HCT116 (cell line): Measurements from ENCODE around the gene TAL1. TPM values are rescaled to one million over a fixed set of nuclear protein-coding genes. Genes with fewer than 3 reads are reported as not detected.

ENCODE experiments used
- ATAC-seq: fragments of 200-7000 bp; cut with Tn5 transposase; 2 replicates; pipeline ENCODE4 v1.9.1; 2020; ENCODE audit warnings: mild to moderate bottlenecking, moderate library complexity
- BruUV-seq: library from RNA; stranded (reverse); fragments of 400-500 nt; replicated peaks from 2 replicates; lab custom pipeline; 2021; lab: Mats Ljungman, UMichigan
- CTCF ChIA-PET: fragments of 300-600 bp; sonication (Branson Sonifier 250); formaldehyde crosslinking; loops from one replicate; lab custom pipeline; 2021; ENCODE audit warnings: antibody characterized with exemption; lab: Charles Lee
- POLR2A ChIA-PET: fragments of 300-600, 350-600 bp; sonication (Branson Sonifier 250); formaldehyde crosslinking; loops from one replicate; lab custom pipeline; 2021; ENCODE audit warnings: antibody characterized with exemption; lab: Charles Lee
- RAD21 ChIA-PET, 2 experiments: fragments of 300-600 bp; sonication (Branson Sonifier 250); formaldehyde crosslinking; loops; one replicate each; lab custom pipeline; 2023; ENCODE audit warnings: low total read pairs in 2 of 2; ENCODE audit not compliant: uncharacterized antibody in 2 of 2, unreplicated experiment in 2 of 2, low non-redundant PET in 1 of 2; lab: Charles Lee
- DNase-seq: peaks from one replicate; pipeline ENCODE4 v3.0.0-alpha.2; 2010; ENCODE audit warnings: low read depth, low spot score
- H2AFZ ChIP-seq: fragments of 200-600 bp; shearing (Covaris generic), sonication (generic); 2 replicates; pipeline ENCODE4 v1.6.1; 2017; ENCODE audit warnings: low read depth, mixed run types, mixed read lengths, antibody characterized with exemption, low read length; ENCODE audit not compliant: poor library complexity, severe bottlenecking
- H3K27ac ChIP-seq: 2 replicates; pipeline ENCODE4 v1.5.1; 2012; ENCODE audit warnings: low read depth, low read length
- H3K27me3 ChIP-seq: fragments of 200-600 bp; sonication (generic); 2 replicates; pipeline ENCODE4 v1.6.1; 2016; ENCODE audit warnings: mixed run types, low read length, mixed read lengths; ENCODE audit not compliant: insufficient read depth
- H3K36me3 ChIP-seq, 2 experiments: fragments of 200-500 bp in 1 of 2; fragments of 200-600 bp in 1 of 2; sonication (Bioruptor generic) in 1 of 2; sonication (generic) in 1 of 2; 2 replicates each; pipeline versions ENCODE4 v1.5.1 to v1.6.1; 2014 to 2016; ENCODE audit warnings: low read length in 2 of 2, inconsistent platforms in 1 of 2, mixed read lengths in 1 of 2, mixed run types in 1 of 2; ENCODE audit not compliant: insufficient read depth in 2 of 2, control insufficient read depth in 1 of 2
- H3K4me1 ChIP-seq, 2 experiments: fragments of 200-600 bp in 1 of 2; sonication (generic) in 1 of 2; 2 replicates each; pipeline versions ENCODE4 v1.5.1 to v1.6.1; 2012 to 2017; ENCODE audit warnings: low read length in 2 of 2, inconsistent platforms in 1 of 2, mild to moderate bottlenecking in 1 of 2, mixed read lengths in 1 of 2, mixed run types in 1 of 2, moderate library complexity in 1 of 2; ENCODE audit not compliant: insufficient read depth in 2 of 2, control insufficient read depth in 1 of 2
- H3K4me2 ChIP-seq: fragments of 200-600 bp; sonication (generic); 2 replicates; pipeline ENCODE4 v1.6.1; 2017; ENCODE audit warnings: mixed run types, low read length, mixed read lengths
- H3K4me3 ChIP-seq, 2 experiments: fragments of 200-600 bp in 1 of 2; sonication (generic) in 1 of 2; replicated peaks in 1 of 2; 2 replicates each; pipeline ENCODE4 v1.5.1; 2011 to 2016; ENCODE audit warnings: low read length in 2 of 2, control low read depth in 1 of 2, low read depth in 1 of 2, mild to moderate bottlenecking in 1 of 2, mixed read lengths in 1 of 2, mixed run types in 1 of 2
- H3K79me2 ChIP-seq: fragments of 200-600 bp; sonication (generic); 2 replicates; pipeline ENCODE4 v1.6.1; 2017; ENCODE audit warnings: mild to moderate bottlenecking, mixed run types, low read length, moderate library complexity, mixed read lengths; ENCODE audit not compliant: insufficient read depth
- H3K9ac ChIP-seq: fragments of 200-600 bp; sonication (generic); 2 replicates; pipeline ENCODE4 v1.6.1; 2016; ENCODE audit warnings: low read length, mixed read lengths
- H3K9me2 ChIP-seq: fragments of 200-600 bp; sonication (generic), shearing (Covaris generic); 2 replicates; pipeline ENCODE4 v1.6.1; 2017; ENCODE audit warnings: mixed run types, mild to moderate bottlenecking, moderate library complexity; ENCODE audit not compliant: insufficient read depth
- H3K9me3 ChIP-seq, 2 experiments: fragments of 200-500 bp in 1 of 2; fragments of 200-600 bp in 1 of 2; sonication (Bioruptor generic) in 1 of 2; sonication (generic) in 1 of 2; 2 replicates each; pipeline ENCODE4 v1.6.1; 2014 to 2017; ENCODE audit warnings: low read length in 2 of 2, mixed read lengths in 2 of 2, inconsistent platforms in 1 of 2, low read depth in 1 of 2, mild to moderate bottlenecking in 1 of 2, mixed run types in 1 of 2, moderate library complexity in 1 of 2; ENCODE audit not compliant: control insufficient read depth in 1 of 2, insufficient read depth in 1 of 2
- H4K20me1 ChIP-seq: fragments of 200-600 bp; sonication (generic), shearing (Covaris generic); 2 replicates; pipeline ENCODE4 v1.6.1; 2017; ENCODE audit warnings: mixed run types, mild to moderate bottlenecking, moderate library complexity; ENCODE audit not compliant: insufficient read depth
- CBX3 ChIP-seq: IDR thresholded peaks from 2 replicates; pipeline ENCODE4 v1.6.1; 2012; ENCODE audit warnings: low read depth
- RAD21 ChIP-seq: IDR thresholded peaks from 2 replicates; pipeline ENCODE4 v1.6.1; 2012; ENCODE audit warnings: low read depth, mild to moderate bottlenecking
- SP1 ChIP-seq: IDR thresholded peaks from 2 replicates; pipeline ENCODE4 v1.6.1; 2012; ENCODE audit warnings: low read depth
- SRF ChIP-seq: IDR thresholded peaks from 2 replicates; pipeline ENCODE4 v1.6.1; 2012; ENCODE audit warnings: low read depth
- TCF7L2 ChIP-seq: IDR thresholded peaks from 2 replicates; pipeline ENCODE4 v1.7.0; 2011; ENCODE audit warnings: borderline replicate concordance, inconsistent platforms; ENCODE audit not compliant: insufficient read depth, insufficient read length; ENCODE audit errors: extremely low read depth
- ZBTB33 ChIP-seq: IDR thresholded peaks from 2 replicates; pipeline ENCODE4 v1.6.1; 2011; ENCODE audit warnings: mild to moderate bottlenecking, low read length, moderate library complexity; ENCODE audit not compliant: insufficient replicate concordance; ENCODE audit errors: extremely low read depth
- intact Hi-C: fragments of 100-400 bp; cut with micrococcal nuclease; formaldehyde crosslinking; loops from 2 replicates; pipeline ENCODE4 v1.10.0; 2022
- total RNA-seq: library from RNA; stranded (reverse); gene quantifications from one replicate; pipeline ENCODE4 v1.2.1, GENCODE V29; 2021; ENCODE audit not compliant: unreplicated experiment
- TF ChIP-seq, protein P1 (sequence below): IDR thresholded peaks from 2 replicates; pipeline ENCODE4 v1.6.1; 2012
- TF ChIP-seq, protein P2 (sequence below): IDR thresholded peaks from 2 replicates; pipeline ENCODE4 v1.6.1; 2012; ENCODE audit warnings: low read depth
- TF ChIP-seq, protein P3 (sequence below): IDR thresholded peaks from 2 replicates; pipeline ENCODE4 v1.6.1; 2012

Gene TAL1
- total RNA-seq, 1 experiment from 2014 or later: 0.05 TPM

DNA sequence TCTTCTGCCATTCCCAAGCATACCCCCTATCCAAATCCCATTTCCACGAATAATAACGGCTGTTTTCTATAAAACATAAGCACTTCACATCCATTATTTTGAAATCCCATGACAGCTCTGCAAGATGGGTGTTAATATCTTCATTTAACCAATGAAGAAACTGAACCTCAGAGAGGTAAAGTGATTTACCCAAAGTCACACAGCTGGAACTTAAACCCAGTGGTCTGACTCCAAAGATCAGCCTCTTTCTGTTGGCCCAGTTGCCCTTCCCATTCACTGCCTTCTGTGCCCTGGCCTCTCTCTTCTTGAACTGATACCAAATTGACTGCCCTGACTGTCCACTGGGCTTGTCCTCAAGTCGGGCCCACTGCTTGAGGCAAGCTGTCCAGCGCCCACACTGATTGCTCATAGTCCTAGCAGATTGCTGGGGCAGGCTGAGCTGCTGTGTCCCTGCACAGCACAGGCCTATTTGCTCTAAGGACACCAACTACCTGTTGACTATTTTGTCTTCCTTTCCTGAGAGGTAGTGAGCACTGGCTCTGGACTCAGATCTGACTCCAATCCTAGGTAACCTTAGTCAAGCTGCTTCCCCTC is 19.3 kb downstream of the TAL1 start (continued):
- TF ChIP-seq ZBTB33 (no peak), CBX3 (no peak), SP1 (no peak), TCF7L2 (no peak), RAD21 (no peak)
- TF ChIP-seq, protein P1, sequence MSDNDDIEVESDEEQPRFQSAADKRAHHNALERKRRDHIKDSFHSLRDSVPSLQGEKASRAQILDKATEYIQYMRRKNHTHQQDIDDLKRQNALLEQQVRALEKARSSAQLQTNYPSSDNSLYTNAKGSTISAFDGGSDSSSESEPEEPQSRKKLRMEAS: no peak

- ChIA-PET RAD21 (no interaction called here), POLR2A (no interaction called here)
- H4K20me1 ChIP-seq: no peaks in the 10 kb centered on the region
- no peaks in the 10 kb centered on the region for H3K27me3 ChIP-seq
- ATAC-seq (no peak), DNase-seq (no peak)
- no TSS peak for BruUV-seq
- H3K4me3 ChIP-seq: no peak overlapping the region
- no peak overlapping the region for H3K27ac ChIP-seq
- intact Hi-C loops: no loop called here
- H3K79me2 ChIP-seq: no peaks in the 10 kb centered on the region
- H3K36me3 ChIP-seq: no peaks in the 10 kb centered on the region
- H3K9me2 ChIP-seq: no peaks in the 10 kb centered on the region
- no peaks in the 10 kb centered on the region for H3K4me1 ChIP-seq
- H3K4me2 ChIP-seq: no peak overlapping the region
- TF ChIP-seq SP1: no peak
- TF ChIP-seq, protein P2, sequence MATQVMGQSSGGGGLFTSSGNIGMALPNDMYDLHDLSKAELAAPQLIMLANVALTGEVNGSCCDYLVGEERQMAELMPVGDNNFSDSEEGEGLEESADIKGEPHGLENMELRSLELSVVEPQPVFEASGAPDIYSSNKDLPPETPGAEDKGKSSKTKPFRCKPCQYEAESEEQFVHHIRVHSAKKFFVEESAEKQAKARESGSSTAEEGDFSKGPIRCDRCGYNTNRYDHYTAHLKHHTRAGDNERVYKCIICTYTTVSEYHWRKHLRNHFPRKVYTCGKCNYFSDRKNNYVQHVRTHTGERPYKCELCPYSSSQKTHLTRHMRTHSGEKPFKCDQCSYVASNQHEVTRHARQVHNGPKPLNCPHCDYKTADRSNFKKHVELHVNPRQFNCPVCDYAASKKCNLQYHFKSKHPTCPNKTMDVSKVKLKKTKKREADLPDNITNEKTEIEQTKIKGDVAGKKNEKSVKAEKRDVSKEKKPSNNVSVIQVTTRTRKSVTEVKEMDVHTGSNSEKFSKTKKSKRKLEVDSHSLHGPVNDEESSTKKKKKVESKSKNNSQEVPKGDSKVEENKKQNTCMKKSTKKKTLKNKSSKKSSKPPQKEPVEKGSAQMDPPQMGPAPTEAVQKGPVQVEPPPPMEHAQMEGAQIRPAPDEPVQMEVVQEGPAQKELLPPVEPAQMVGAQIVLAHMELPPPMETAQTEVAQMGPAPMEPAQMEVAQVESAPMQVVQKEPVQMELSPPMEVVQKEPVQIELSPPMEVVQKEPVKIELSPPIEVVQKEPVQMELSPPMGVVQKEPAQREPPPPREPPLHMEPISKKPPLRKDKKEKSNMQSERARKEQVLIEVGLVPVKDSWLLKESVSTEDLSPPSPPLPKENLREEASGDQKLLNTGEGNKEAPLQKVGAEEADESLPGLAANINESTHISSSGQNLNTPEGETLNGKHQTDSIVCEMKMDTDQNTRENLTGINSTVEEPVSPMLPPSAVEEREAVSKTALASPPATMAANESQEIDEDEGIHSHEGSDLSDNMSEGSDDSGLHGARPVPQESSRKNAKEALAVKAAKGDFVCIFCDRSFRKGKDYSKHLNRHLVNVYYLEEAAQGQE: no peak
- no peak for TF ChIP-seq SRF
- TF ChIP-seq RAD21: no peak
- TF ChIP-seq, protein P3, sequence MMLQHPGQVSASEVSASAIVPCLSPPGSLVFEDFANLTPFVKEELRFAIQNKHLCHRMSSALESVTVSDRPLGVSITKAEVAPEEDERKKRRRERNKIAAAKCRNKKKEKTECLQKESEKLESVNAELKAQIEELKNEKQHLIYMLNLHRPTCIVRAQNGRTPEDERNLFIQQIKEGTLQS: no peak
- TF ChIP-seq, protein P1: no peak
- TF ChIP-seq, all 23 proteins: peak for 0
- Histone ChIP-seq H2AFZ (no peak overlapping the region), H3K9ac (no peak overlapping the region), H3K9me3 (no peaks in the 10 kb centered on the region)
- CTCF ChIA-PET: no interaction called here
Observed at GRCh38 chr1:47211796-47212269, 20.2 kb downstream of the TAL1 start.
